K562 (cell line): ENCODE measurements around the gene KMT2C. TPM values are rescaled to one million over a fixed set of nuclear protein-coding genes. Genes with fewer than 3 reads are reported as not detected.

Experiments used
- ATAC-seq: fragments of 200-7000 bp; cut with Tn5 transposase; 3 replicates; pipeline ENCODE4 v1.9.1; 2020; ENCODE audit warnings: moderate library complexity
- BruUV-seq: library from RNA; stranded (reverse); fragments of 400-500 nt; replicated peaks from 2 replicates; lab custom pipeline; 2021; lab: Mats Ljungman, UMichigan
- CTCF ChIA-PET: fragments of 300-600 bp; formaldehyde crosslinking; extraction: SDS; loops from one replicate; lab custom pipeline; 2021; ENCODE audit warnings: low intra/inter-chr PET ratio; lab: Yijun Ruan, JAX
- POLR2A ChIA-PET: fragments of 300-600, 350-650 bp; sonication (Branson Sonifier 250); formaldehyde crosslinking; extraction: SDS; loops from one replicate; lab custom pipeline; 2021; ENCODE audit warnings: antibody characterized with exemption, inconsistent platforms; lab: Yijun Ruan, JAX
- DNase-seq, 4 experiments: peaks; one replicate each; pipeline versions ENCODE4 v3.0.0 to v3.0.0-alpha.2; 2011 to 2018; ENCODE audit warnings: low spot score in 3 of 4, mixed read lengths in 3 of 4; ENCODE audit errors: extremely low read depth in 1 of 4
- FAIRE-seq: peaks from 2 replicates; lab custom pipeline; 2011; peaks lifted over from hg19 to GRCh38; lab: Jason Lieb, UNC
- H2AFZ ChIP-seq: 2 replicates; pipeline ENCODE4 v1.6.0; 2011; ENCODE audit warnings: low read depth, low read length, control low read depth, inconsistent platforms
- H3K27ac ChIP-seq: fragments of 200-600 bp; 3 replicates; pipeline ENCODE4 v1.8.0; 2011; ENCODE audit warnings: low read depth, mild to moderate bottlenecking, control low read depth, inconsistent platforms, low read length, moderate library complexity, mixed read lengths; ENCODE audit errors: extremely low read depth
- H3K27me3 ChIP-seq, 2 experiments: fragments of 300-600 bp in 1 of 2; 2 replicates in 1 of 2; 3 replicates in 1 of 2; pipeline versions ENCODE4 v1.6.0 to v1.8.0; 2011; ENCODE audit warnings: inconsistent platforms in 2 of 2, low read length in 2 of 2, mild to moderate bottlenecking in 1 of 2, mixed read lengths in 1 of 2, moderate library complexity in 1 of 2; ENCODE audit not compliant: control insufficient read depth in 2 of 2, insufficient read depth in 2 of 2
- H3K36me3 ChIP-seq: fragments of 300-600 bp; 3 replicates; pipeline ENCODE4 v1.8.0; 2011; ENCODE audit warnings: mild to moderate bottlenecking, low read length, inconsistent platforms; ENCODE audit not compliant: control insufficient read depth, insufficient read depth
- H3K4me1 ChIP-seq, 2 experiments: fragments of 200-600 bp in 1 of 2; replicated peaks in 1 of 2; 2 replicates in 1 of 2; 3 replicates in 1 of 2; pipeline versions ENCODE4 v1.5.1 to v1.8.0; 2011; ENCODE audit warnings: inconsistent platforms in 2 of 2, low read length in 2 of 2, mild to moderate bottlenecking in 1 of 2, mixed read lengths in 1 of 2, moderate library complexity in 1 of 2; ENCODE audit not compliant: control insufficient read depth in 2 of 2, insufficient read depth in 2 of 2
- H3K4me2 ChIP-seq: 2 replicates; pipeline ENCODE4 v1.6.1; 2011; ENCODE audit warnings: low read length, control low read depth, inconsistent platforms, mixed read lengths; ENCODE audit not compliant: insufficient read depth
- H3K4me3 ChIP-seq: fragments of 200-600 bp; sonication (generic), shearing (Covaris generic); 2 replicates; pipeline ENCODE4 v1.5.1; 2016; ENCODE audit warnings: control low read depth, inconsistent platforms
- H3K79me2 ChIP-seq: fragments of 200-600 bp; 3 replicates; pipeline ENCODE4 v1.8.0; 2011; ENCODE audit warnings: low read length, inconsistent platforms; ENCODE audit not compliant: control insufficient read depth, insufficient read depth
- H3K9ac ChIP-seq, 2 experiments: 2 replicates each; pipeline versions ENCODE4 v1.6.0 to v1.6.1; 2011; ENCODE audit warnings: low read depth in 2 of 2, low read length in 2 of 2, control low read depth in 1 of 2, inconsistent platforms in 1 of 2, mild to moderate bottlenecking in 1 of 2, mixed read lengths in 1 of 2; ENCODE audit not compliant: insufficient read depth in 1 of 2
- H3K9me1 ChIP-seq: one replicate; pipeline ENCODE4 v1.6.0; 2011; ENCODE audit warnings: inconsistent platforms, mild to moderate bottlenecking, low read length, moderate library complexity; ENCODE audit not compliant: control insufficient read depth, insufficient read depth
- H3K9me3 ChIP-seq: replicated peaks from 2 replicates; pipeline ENCODE4 v1.5.1; 2011; ENCODE audit warnings: low read depth, low read length, inconsistent platforms; ENCODE audit not compliant: control insufficient read depth, insufficient read depth
- H4K20me1 ChIP-seq: replicated peaks from 2 replicates; pipeline ENCODE4 v1.6.1; 2011; ENCODE audit warnings: low read length, inconsistent platforms, mixed read lengths; ENCODE audit not compliant: control insufficient read depth, insufficient read depth
- GATAD2B ChIP-seq: fragments of 450-650 bp; IDR thresholded peaks from 2 replicates; pipeline ENCODE4 v1.6.1; 2017; ENCODE audit warnings: mild to moderate bottlenecking, borderline replicate concordance
- NBN ChIP-seq: fragments of 450-650 bp; IDR thresholded peaks from 2 replicates; pipeline ENCODE4 v1.6.1; 2016; ENCODE audit warnings: low read depth, mild to moderate bottlenecking
- NFATC3 ChIP-seq: fragments of 450-650 bp; IDR thresholded peaks from 2 replicates; pipeline ENCODE4 v1.6.1; 2017; ENCODE audit warnings: mild to moderate bottlenecking
- ZNF707 ChIP-seq: fragments of 250-450 bp; sonication (Bioruptor Pico); conservative IDR thresholded peaks from 2 replicates; pipeline ENCODE4 v1.8.0; 2022; ENCODE audit warnings: inconsistent platforms, mild to moderate bottlenecking, moderate library complexity
- ZNF785 ChIP-seq: fragments of 250-450 bp; sonication (Bioruptor Pico); IDR thresholded peaks from 2 replicates; pipeline ENCODE4 v1.4.0; 2020; ENCODE audit warnings: mild to moderate bottlenecking
- WGBS: fragments of 100-300 bp; shearing (Covaris generic); methylation state at CpG from one replicate; pipeline ENCODE4 v1.1.6; 2016; ENCODE audit warnings: low coverage, mixed read lengths; ENCODE audit not compliant: insufficient coverage; ENCODE audit errors: missing lambda C conversion rate; 5-methylcytosine and 5-hydroxymethylcytosine counted together
- in situ Hi-C: fragments of 300-500 bp; cut with MboI; formaldehyde crosslinking; loops from 4 replicates; pipeline ENCODE4 v1.15.0; 2018; ENCODE audit warnings: inconsistent platforms, mixed read lengths
- intact Hi-C: fragments of 100-400 bp; cut with micrococcal nuclease; formaldehyde crosslinking; loops from 2 replicates; pipeline ENCODE4 v1.14.2; 2022
- polyA plus RNA-seq, 8 experiments: library from polyadenylated mRNA; depleted of rRNA in 4 of 8; stranded (reverse) in 5 of 8; unstranded in 3 of 8; fragments of >200 nt; fragmentation: Nextera tagmentation in 2 of 8; fragmentation: Illumina TruSeq in 1 of 8; extraction: Ambion mirVana in 2 of 8; extraction: Trizol in 1 of 8; gene quantifications; 2 replicates each; pipeline versions ENCODE4 v1.2.1 to v1.2.3, GENCODE V29; 2011 to 2014; ENCODE audit warnings: inconsistent platforms in 1 of 8, missing spikeins in 1 of 8
- total RNA-seq, 7 experiments: library from RNA; depleted of rRNA in 6 of 7; stranded (reverse); fragments of >200 nt in 6 of 7; fragmentation: Illumina TruSeq in 2 of 7; extraction: Trizol in 2 of 7; gene quantifications; 2 replicates each; pipeline versions ENCODE4 v1.2.1 to v1.2.3, GENCODE V29; 2011 to 2021; ENCODE audit warnings: low replicate concordance in 1 of 7
- TF ChIP-seq, protein P1 (sequence below): fragments of 250-450 bp; sonication (Bioruptor Pico); IDR thresholded peaks from 2 replicates; pipeline ENCODE4 v1.5.0; 2020; ENCODE audit warnings: mild to moderate bottlenecking
- TF ChIP-seq, protein P2 (sequence below), 2 experiments: fragments of 200-800 bp in 1 of 2; sonication (Bioruptor generic) in 1 of 2; sonication (generic) in 1 of 2; formaldehyde crosslinking in 1 of 2; IDR thresholded peaks in 1 of 2; conservative IDR thresholded peaks in 1 of 2; 2 replicates each; pipeline versions ENCODE4 v1.5.0 to v1.6.1; 2016 to 2020; ENCODE audit warnings: missing compliant biosample characterization in 1 of 2, missing genetic modification characterization in 1 of 2, missing genetic modification reagents in 1 of 2

Gene KMT2C
- total and polyA plus RNA-seq, 9 of the 15 experiments (the other 6 are each of a cell fraction or from before 2014, with no cell fraction given) = 4.9 to 67.8 (median 27.1) TPM

DNA sequence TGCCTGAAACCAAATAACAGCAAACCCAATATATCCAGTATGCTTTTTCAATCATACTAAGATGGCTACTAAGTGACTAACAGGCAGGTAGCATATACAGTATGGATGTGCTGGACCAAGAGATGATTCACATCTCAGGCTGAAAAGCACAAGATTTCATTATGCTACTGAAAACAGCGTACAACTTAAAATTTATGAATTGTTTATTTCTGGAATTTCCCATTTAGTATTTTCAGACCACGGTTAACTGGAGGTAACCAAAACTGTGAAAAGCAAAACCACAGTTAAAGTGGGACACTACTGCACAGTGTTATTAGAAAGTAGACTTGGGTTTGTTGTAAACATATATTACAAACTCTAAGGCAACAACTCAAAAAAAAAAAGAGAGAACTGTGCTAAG is 91.5 kb downstream of the KMT2C start:
- ATAC-seq = no peak
- no peak for DNase-seq
- Histone ChIP-seq H3K9ac (no peak overlapping the region), H3K27me3 (no peaks in the 10 kb centered on the region), H2AFZ (no peak overlapping the region), H3K9me3 (no peaks in the 10 kb centered on the region), H3K4me2 (no peak overlapping the region), H3K27ac (no peak overlapping the region), H4K20me1 (no peaks in the 10 kb centered on the region; the same call in 1 of the 2 replicates), H3K4me1 (peaks cover 0 to 5% of the 10 kb centered on the region in 2 experiments; a peak in 2 of 5 replicates), H3K9me1 (no peaks in the 10 kb centered on the region), H3K4me3 (no peak overlapping the region), H3K36me3 (peaks cover 12% of the 10 kb centered on the region; the same call in 1 of the 3 replicates), H3K79me2 (peaks cover 88% of the 10 kb centered on the region)
- in situ Hi-C loops (no loop called here), intact Hi-C loops (loop anchor here (10.0 kb wide), 2 partner anchors 121 to 481 kb away; no protein-coding TSS in a partner anchor)
- 67% methylated on average over 2 of the region's 2 CpGs for WGBS
- ChIA-PET CTCF (no interaction called here), POLR2A (interaction anchor here (1.3 kb wide), 1 partner anchor 14 kb away, joined by 3 read pairs; no protein-coding TSS in a partner anchor)
- FAIRE-seq = no peak
- no TSS peak for BruUV-seq
- TF ChIP-seq NBN = no peak
- TF ChIP-seq, protein P1, sequence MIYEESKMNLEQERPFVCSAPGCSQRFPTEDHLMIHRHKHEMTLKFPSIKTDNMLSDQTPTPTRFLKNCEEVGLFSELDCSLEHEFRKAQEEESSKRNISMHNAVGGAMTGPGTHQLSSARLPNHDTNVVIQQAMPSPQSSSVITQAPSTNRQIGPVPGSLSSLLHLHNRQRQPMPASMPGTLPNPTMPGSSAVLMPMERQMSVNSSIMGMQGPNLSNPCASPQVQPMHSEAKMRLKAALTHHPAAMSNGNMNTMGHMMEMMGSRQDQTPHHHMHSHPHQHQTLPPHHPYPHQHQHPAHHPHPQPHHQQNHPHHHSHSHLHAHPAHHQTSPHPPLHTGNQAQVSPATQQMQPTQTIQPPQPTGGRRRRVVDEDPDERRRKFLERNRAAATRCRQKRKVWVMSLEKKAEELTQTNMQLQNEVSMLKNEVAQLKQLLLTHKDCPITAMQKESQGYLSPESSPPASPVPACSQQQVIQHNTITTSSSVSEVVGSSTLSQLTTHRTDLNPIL (CRISPR knock-in tag) = no peak
- no peak for TF ChIP-seq GATAD2B
- TF ChIP-seq ZNF785 (CRISPR knock-in tag) = no peak
- TF ChIP-seq NFATC3 = no peak
- no peak for TF ChIP-seq ZNF707 (CRISPR knock-in tag)
- TF ChIP-seq, protein P2, sequence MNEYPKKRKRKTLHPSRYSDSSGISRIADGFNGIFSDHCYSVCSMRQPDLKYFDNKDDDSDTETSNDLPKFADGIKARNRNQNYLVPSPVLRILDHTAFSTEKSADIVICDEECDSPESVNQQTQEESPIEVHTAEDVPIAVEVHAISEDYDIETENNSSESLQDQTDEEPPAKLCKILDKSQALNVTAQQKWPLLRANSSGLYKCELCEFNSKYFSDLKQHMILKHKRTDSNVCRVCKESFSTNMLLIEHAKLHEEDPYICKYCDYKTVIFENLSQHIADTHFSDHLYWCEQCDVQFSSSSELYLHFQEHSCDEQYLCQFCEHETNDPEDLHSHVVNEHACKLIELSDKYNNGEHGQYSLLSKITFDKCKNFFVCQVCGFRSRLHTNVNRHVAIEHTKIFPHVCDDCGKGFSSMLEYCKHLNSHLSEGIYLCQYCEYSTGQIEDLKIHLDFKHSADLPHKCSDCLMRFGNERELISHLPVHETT (CRISPR knock-in tag; conservative IDR thresholded peaks at IDR 0.05 in 1 of 2, IDR thresholded peaks at IDR 0.05 in 1 of 2) = no peak
